Left kidney (tissue), 2 donors: Measurements from ENCODE around the gene IFFO2. TPM values are rescaled to one million over a fixed set of nuclear protein-coding genes. Genes with fewer than 3 reads are reported as not detected.
A peak's percentile ranks its signal among the peaks of the same experiment; 100 is the strongest.

Source experiments
- DNase-seq: peaks from one replicate; pipeline ENCODE4 v3.0.0-alpha.2; 2013
- polyA plus RNA-seq: library from polyadenylated mRNA; unstranded; fragments of 120-200 nt; gene quantifications from one replicate; pipeline ENCODE4 v1.2.1, GENCODE V29; 2013; ENCODE audit not compliant: insufficient read length

IFFO2 gene
- polyA plus RNA-seq, 1 donor = 26.6 TPM

GRCh38 chr1:18938008-18938706 lies 18.3 kb downstream of the IFFO2 start:
- no peak for DNase-seq

- DNase-seq = no peak
These were observed 18.9 kb downstream of the IFFO2 start for GRCh38 chr1:18937539-18937938.

- no peak for DNase-seq
These were observed 19.5 kb downstream of the IFFO2 start for GRCh38 chr1:18936814-18937481.

GRCh38 chr1:18936471-18936813 lies 20.0 kb downstream of the IFFO2 start:
- no peak for DNase-seq

- no peak for DNase-seq
These were observed 22.1 kb downstream of the IFFO2 start for GRCh38 chr1:18934205-18935000.

GRCh38 chr1:18932879-18933278 lies 23.6 kb downstream of the IFFO2 start:
- DNase-seq = no peak

- no peak for DNase-seq
These were observed 24.1 kb downstream of the IFFO2 start for GRCh38 chr1:18932387-18932786.

GRCh38 chr1:18931730-18932129 lies 24.7 kb downstream of the IFFO2 start:
- DNase-seq = no peak

- no peak for DNase-seq
These were observed 26.8 kb downstream of the IFFO2 start for GRCh38 chr1:18929686-18930085.

GRCh38 chr1:18928985-18929384 lies 27.5 kb downstream of the IFFO2 start:
- DNase-seq = no peak

- DNase-seq = no peak
These were observed 28.1 kb downstream of the IFFO2 start for GRCh38 chr1:18928406-18928805.

- DNase-seq = no peak
These were observed 28.7 kb downstream of the IFFO2 start for GRCh38 chr1:18927654-18928272.

- no peak for DNase-seq
These were observed 29.3 kb downstream of the IFFO2 start for GRCh38 chr1:18927082-18927653.

GRCh38 chr1:18926315-18927081 lies 30.0 kb downstream of the IFFO2 start:
- no peak for DNase-seq

GRCh38 chr1:18925279-18925678 lies 31.2 kb downstream of the IFFO2 start:
- no peak for DNase-seq

- DNase-seq = no peak
These were observed 32.2 kb downstream of the IFFO2 start for GRCh38 chr1:18924221-18924691.

- peak; percentile 73 for DNase-seq
These were observed 32.7 kb downstream of the IFFO2 start for GRCh38 chr1:18923756-18924211.

GRCh38 chr1:18922848-18923755 lies 33.4 kb downstream of the IFFO2 start:
- DNase-seq = no peak

- DNase-seq = peak; percentile 84
These were observed 34.2 kb downstream of the IFFO2 start for GRCh38 chr1:18922319-18922726.
